GM21619 (cell line): ENCODE data around the gene TMEM235.

ENCODE experiments used
- ATAC-seq: cut with Tn5 transposase; IDR thresholded peaks from one replicate; pipeline ENCODE4 v1.9.1; 2021; ENCODE audit not compliant: unreplicated experiment

Gene TMEM235

DNA sequence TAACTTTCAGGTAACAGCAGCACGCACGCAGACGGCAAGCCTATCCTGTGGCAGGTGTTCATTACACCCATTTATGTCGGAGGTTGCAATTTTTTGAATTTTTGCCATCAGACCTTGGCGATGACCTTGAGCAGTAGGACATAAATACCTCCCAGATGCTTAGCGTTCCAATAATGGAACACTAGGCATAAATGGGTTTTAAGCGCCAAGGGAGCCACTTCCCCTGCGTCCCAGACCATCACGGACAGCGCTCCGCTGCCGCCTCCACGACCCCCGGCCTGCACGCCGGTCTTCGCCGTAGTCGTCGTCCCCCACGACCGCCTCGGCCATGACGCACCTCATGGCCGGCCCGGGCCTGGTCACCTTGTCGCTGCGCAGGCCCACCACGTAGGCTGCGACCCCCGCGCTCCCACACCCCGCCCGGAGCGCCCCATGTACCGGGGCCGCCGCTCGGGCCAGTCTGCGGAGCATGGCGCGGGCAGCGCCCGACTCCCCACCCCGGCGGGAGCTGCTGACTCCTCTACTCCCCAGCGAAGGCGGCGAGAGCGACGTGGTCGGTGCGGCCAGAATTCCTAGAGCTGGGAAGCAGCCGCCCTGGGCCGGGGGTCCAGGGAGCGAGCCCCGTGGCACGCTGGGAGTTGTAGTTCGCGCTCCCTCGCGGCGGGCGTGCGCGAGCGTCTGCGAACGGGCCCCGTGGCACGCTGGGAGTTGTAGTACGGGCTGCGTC lies 22.7 kb downstream of the TMEM235 start:
- peak; percentile 43 for ATAC-seq

DNA sequence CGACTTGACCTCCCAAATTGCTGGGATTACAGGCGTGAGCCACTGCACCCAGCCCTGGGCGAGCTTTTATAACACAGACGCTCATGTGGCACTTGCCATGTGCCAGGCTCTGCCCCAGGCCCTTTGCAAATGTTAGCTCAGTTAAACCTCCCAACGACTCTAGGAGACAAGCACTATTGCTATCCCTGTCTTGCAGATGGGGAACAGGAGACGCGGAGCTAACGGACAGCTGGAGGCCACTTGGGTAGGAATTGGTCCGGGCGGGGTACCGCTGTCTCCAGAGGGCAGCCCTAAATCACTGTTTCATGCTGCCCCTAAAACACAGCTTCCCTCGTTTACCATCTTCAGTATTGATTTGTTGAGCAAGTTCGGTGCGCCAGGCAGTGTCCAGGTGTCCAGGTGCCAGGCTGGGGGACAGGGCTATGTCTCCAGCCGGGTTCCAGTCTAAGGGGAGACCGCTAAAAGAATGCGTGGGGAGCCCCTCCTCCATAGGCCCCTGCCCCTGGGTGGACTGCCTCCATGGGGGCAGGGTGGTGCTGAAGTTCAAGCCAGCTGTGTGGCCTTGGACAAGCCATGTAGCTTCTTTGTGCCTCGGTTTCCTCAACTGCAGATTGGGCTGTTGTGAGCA lies 23.7 kb downstream of the TMEM235 start:
- ATAC-seq, result no peak

DNA sequence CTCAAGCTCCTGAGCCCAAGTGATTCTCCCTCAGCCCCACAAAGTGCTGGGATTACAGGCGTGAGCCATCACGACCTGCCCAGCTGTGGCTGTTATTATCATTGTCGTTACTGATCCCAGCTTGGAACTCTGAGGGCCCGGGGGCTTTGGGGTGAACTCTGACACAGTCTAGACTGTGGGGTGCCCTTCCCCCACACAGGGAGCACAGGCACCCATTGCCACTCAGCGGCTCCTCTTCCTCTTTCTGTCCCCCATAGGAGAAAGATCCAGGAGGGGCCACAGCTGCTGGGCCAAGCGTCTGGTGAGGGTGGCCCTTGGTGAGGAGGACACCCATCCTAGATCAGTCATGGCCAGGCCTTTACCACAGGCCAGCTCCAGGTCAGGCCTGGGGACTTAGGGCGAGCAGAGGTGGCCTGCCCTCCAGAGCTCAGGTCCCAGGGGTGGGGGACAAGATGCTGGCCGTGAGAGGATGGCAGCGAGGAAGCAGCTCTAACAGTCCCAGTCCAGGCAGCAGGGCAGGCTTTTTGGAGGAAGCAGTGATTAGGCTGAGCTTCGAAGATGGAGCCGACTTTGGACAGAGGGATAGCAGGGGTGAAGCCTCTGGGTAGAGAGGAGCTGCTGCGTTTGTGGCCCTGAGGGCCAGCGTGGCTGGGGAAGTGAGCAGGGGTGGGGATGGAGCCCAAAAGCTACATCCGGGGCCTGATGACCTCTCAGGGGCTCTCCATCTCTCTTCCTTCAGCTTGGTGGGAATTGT lies 24.7 kb downstream of the TMEM235 start:
- ATAC-seq, result no peak

DNA sequence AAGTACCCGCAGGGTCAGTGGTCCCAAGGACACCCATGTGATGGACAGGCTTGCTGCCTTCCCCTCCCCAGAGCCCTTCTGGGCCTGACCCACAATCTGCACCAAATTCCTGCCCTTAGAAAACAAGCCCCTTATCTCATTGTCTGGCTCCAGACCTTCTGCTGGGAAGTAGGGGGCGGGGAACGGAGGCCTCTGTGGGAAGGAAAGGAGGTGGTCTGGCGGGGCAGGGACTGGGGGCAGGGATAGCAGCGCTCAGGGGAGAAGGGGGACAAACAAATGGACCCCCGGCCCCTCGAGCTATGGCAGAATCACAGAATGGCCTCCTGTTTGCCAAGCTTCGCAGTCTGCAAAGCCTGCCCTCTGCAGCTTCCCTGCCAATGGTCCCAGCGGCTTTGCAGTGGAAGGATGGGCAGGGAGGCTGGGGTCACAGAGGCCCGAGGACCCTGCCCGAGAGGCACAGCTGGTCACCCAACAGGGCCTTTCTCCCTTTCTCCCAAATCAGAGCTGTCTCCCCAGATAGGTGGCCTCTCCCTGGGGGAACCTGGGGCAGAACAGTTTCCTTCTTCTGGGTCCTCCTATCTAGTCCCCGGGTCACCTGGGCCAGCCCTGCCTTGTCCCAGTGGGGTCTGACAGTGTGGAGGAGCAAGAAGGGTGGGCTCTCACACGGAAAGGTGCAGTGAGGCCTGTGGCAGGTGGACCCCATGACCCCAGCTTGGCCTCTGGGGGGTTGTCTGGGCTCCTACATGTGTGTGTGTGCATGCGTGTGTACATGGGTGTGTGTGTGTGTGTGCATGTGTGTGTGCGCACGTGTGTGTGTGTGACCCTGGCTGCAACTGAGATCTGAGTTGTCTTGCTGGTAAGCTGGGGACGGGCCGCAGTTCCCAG lies 25.5 kb downstream of the TMEM235 start:
- no peak for ATAC-seq

DNA sequence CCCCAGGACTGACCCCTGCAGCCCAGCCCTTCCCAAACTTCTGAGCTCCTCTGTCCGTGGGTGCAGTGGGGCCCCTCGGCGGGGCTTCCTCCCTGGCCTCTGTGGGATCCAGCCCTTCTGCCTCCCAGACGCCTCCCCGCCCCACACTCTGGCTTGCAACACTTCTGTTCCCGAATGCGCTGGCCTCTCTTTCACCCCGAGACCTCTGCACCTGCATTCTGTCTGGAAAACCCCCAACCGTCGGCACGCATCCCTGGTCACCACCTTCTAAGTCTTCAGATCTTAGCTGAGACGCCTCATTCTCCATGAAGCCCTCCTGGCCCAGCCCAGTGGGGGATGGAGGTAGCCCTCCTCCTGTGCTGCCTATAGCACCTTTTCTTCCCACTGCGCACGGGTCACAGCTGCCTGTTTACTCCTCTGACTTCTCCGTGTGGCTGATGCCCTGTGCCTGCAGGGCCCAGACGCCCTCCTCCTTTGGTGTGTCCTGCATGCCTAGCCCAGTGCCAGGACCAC lies 26.4 kb downstream of the TMEM235 start:
- no peak for ATAC-seq

DNA sequence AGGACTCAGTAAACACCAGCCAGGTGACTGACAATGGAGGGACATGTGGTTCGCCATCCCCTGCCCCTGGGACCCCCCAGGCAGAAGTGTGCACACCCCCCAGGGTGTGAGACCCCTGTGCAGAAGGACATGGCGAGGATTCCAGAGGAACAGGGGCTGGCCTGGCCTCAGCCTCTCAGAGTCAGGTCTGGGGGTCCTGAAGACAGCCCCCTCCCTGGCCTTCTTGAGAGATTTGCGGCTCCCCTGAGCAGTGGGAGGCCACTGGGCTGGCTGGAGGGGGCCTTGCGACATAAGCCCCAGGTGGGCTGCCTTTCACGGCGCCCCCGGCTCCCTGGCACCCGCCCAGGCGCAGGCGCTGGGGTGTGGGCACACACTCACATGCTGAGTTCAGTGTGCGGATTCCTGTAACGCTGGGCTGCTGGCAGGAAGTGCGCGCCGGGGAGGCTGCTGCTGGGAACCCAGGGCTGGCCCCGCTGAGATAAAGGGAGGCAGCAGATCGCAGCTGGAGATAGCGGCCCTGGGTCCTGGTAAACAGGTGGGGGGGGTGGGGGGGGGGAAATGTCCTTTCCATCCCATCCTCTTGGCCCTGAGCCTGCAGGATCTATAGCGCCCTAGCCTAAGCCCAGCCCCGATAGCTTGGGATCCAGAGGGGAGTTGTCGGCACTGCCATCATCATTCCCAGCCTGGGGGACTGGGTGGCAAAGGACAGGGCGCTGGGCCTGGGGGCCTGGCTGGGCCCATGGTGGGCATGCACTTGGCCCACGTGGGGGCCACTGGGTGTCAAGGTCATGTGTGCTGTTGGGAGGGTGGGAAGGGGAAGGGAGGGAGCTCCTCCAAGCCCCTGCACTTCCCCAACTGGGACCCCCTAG lies 27.1 kb downstream of the TMEM235 start:
- no peak for ATAC-seq

DNA sequence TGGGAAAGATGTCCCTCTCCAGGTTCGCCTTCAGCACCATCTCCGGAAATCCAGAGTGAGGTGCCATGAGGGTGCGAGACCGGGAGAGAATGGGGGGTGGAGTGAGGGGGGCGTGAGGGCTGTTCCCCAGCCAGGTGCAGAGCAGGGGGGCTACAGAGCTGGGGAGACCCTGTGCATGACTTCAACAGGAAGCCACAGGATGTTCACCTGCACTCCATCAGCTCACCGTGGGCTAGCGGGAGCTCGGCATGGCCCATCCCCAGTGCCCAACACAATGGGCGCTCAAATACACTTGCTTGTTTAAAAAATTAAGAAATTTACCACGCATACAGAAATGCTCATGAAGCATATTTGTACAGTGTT lies 27.7 kb downstream of the TMEM235 start:
- ATAC-seq, result no peak

DNA sequence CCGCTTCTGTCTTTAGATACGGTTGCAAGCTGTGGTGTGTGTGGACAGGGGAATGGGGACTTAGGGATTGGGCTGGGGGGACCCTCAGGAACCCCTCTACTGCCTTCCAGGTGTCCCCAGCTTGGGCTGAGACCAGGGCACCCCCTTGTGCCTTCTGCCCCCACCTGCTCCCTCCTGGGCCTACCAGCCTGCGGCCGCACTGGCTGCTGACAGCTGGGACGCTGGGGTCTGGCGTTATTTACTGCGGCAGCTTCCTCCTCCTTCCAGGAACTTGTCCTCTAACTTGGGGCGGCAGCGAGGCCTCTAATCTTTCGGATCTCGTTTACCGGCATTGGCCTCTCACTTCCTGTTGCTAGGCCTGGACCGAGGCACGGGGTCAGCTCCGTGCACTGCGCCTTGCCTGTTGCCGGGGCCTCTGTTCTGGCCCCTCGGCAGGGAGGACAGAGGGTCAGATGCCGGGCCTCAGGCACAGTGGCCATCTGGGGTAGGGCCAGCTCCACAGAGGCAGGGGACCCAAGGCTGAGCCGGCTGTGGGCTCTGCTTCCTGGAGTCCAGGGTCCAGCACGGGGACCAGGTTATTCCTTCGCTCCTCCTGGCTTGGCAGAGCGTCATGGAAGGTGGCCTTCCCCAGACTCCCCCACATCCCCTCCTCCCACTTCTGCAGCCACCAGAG lies 31.8 kb downstream of the TMEM235 start:
- ATAC-seq, result no peak

DNA sequence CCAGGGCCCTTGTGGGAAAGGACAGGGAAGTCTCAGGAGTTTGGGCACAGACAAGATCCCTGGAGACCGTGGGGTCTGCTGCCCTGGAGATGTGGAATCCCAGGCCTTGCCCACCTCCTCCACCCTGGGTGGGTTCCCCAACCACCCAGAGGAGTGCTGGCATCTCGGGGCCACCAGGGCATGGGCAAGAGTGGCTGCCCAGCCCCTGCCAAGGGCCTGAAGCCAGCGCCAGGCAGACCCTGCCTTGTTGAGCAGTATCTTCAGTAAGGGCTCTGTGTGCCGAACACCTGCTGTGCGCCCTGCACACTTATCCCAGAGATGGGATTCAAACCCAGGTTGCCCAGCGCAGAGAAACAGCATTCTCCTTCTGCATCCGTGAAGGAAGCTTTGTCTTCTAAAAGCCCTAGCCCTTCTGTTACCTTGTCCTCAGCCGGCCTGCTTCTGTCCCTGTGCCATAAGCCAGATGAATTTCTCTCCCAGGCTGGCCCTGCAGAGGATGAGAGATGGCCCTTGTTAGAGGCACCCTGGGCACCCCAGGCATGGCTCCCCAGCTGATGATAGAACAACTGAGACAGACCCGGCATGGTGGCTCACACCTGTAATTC lies 32.4 kb downstream of the TMEM235 start:
- no peak for ATAC-seq

DNA sequence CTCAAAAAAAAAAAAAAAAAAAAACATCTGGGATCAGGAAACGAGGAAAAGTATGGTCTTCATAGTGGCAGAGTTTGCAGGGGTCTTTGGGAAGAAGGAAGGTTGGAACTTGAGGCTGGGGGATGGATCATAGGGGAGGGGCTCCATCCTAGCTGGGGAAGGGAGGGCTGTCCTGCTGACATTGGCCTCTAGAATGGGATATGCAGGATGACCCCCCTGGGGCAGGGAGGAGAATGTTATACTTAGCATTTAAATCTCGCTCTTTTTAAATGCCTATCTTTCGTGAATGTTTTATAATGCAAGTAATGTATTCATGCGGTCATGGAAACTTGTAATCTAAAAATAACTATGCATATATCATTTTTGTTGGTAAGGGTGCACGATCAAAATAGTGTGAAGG lies 33.2 kb downstream of the TMEM235 start:
- ATAC-seq, result no peak

DNA sequence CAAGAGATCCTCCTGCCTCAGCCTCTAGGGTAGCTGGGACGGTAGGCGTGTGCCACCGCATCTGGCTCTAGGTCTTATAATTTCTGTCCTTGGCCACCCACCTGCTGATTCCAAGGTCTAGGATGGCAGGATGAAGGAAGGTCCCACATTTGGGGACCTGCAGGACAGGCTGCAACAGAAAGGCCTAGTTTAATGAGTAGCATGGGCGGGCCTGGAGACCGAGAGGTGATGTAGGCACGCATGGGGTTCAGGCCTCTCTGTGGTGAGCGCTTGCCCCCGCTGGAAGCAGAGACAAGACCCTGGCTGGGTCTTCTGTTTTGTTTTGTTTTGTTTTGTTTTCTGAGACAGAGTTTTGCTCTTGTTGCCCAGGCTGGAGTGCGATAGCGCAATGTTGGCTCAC lies 33.7 kb downstream of the TMEM235 start:
- no peak for ATAC-seq

DNA sequence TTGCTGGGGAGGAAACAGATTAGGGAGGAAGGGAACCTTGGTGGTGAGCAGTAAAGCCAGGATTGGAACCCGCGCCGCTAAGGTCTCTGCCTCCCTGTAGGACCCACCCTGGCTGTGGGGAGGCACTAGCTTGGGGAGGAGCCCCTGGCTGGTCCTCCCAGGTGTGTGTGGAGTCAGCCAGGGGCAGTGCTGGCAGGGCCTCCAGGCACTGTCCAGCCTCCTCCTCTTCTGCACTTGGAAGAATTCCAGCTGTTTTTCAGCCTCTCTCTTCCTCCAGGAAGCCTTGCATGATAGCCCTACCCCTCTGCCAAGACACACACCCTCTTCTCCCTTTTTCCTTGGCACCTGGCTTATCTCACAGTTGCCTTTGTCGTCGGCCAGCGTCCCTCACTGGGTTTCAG lies 34.8 kb downstream of the TMEM235 start:
- ATAC-seq, result no peak

DNA sequence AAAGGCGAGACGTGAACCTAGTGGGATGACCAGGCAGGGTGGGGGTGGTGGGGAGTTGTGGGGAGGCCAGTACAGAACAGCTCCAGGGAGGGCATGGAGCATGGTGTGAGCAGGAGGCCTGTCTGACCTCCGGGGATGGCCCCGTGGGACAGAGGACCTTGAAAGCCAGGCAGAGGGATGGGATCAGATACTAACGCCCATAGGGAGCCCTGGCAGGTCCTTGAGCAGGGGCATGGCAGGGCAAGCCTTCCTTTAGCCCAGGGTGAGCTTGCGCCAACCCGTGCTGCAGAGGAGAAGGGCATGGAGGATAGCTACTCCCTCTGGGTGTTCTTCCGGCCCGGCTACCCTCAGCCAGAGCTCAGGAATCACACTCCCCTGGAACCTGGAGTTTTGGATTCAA lies 35.3 kb downstream of the TMEM235 start:
- no peak for ATAC-seq

DNA sequence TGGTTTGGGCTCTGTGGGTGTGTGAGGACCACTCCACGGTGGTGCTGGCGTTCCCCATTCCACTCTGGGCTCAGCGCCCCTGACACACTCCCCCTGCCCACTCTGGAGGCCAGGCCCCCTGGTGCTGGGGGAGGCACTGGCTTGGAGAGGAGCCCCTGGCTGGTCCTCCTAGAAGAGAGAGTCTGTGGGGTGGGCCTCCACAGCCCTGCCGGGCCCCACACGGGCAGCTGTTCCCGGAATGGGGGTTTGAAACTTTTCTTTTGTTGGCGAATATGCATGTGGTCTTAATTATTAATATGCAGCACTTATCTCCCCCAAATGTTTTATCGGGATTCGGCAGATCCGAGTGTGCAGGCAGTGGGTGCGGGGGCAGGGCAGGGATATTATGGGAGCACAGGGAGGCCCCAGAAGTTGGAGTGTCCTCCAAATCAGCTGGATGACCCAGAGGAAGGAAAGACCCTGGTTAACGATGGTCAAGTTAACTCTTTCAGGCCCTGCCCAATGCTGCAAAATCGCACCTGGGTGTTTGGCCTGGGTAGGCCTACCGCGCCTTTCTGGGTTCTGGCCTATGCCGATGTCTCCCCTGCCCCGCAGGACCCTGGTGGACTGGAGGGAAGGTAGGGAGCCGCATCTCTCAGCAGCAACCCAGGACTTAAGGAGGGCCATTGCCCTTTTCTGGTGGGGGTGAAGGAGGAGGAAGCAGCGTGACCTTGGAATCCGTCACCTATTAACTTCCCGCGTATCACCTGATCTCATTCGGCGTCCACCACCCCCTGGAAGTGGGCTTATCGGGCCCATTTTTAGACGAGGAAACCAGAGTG lies 36.0 kb downstream of the TMEM235 start:
- ATAC-seq, result no peak

DNA sequence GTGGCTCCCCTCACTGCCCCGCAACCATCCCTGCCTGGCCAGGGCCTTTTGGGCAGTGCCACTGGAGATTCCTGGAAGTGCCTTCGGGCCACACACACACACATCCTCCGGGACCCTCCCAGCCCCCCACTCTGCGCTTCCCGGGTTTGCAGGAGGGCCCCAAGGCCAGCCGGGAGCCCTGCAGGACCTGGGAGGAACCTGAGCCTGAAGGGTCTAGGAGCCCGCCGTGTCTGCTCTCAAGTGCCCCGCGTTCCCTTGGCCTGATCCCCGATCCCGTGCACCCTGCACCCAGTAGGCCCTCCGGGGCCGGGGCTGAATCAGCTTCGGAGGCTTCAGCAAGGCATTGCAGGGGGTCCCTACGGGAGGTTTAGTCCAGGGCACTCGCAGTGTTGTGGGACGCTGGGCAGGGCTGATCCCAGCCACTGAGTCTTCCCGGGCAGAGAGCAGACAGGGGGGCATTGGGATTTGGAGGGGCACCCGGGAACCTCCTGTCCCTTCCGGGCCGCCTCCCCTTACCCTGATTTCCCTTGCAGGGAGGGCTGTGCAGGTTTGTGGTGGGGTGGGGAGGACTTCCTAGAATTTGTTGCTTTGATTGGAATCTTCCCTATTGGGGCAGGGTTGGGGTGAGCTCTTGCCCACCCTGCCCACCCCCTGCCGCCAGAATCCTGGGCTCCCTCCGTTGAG lies 36.9 kb downstream of the TMEM235 start:
- no peak for ATAC-seq

DNA sequence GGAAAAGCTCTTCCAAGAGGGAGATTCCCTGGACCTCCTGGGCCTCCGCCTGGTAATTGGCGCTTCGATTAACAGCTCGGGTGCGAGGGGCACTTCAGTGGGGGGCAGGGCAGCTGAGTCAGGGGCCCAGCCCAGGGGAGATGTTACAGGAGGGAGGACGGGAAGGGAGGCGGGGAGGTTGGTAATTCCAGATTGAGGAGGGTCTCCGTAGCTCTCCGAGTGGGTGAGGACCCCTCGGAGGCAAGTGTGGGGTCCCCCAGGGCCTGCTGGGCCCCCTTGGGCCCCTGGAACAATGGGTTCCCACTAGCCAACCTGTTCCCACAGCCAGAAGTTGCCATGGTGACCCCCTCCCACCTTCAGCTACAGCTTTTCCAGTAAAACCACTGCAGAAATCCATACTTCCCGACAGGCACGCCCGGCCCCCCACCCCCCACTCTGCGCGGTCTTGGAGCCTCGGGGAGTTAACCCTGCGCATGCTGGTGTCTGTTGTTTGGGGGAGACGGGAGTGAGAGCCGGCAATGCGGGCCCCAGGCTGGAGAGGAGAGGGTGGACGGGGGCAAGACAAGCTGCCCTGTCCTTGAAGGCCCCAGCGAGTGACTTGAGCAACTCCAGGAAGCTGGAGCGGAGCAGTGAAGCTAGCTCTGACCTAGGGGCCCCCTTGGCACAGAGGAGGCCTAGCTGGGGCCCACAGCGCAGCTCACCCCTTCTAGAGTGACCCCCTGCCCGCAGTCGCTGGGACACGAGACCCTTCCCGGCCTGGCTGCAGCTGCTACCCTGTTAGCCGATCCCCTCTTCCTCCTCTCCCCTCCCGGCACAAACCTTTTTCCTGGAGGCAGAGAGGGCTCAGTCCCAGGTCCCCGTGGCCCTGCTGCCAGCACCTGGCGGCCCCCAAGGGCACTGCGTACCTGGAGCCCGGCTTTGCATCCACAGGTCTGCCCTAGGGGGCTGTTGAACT lies 37.8 kb downstream of the TMEM235 start:
- no peak for ATAC-seq

DNA sequence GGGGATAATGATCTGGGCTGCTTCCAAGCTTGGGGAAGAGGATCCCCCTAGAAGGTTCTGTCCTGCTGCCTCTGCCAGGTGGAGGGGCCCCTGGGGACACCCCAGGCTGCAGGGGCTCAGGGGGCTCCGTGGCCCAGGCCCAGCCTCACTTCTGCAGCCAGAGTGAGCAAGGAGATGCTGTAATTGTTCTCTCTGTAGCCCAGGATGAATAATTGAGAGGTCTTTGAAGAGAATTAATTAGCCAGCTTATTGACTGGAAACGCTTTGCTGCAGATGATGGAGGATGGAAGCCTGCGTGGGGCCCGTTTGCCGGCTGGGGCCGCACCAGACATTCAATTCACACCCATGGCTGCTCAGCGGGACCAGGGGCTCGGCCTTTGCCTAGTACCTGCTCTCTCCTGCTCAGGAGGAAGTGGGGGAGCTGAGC lies 38.5 kb downstream of the TMEM235 start:
- ATAC-seq, result no peak
